NT2/D1 (cell line): ENCODE results near the gene EVI5L.
"Not testable (repeated sequence)": the region's sequence is repeated elsewhere in the genome, so short reads cannot be mapped to it uniquely, and the experiment has no call there.

Experiments used
- DNase-seq: peaks from one replicate; pipeline ENCODE4 v3.0.0-alpha.2; 2011; ENCODE audit warnings: low read depth, low spot score
- H3K27me3 ChIP-seq: 2 replicates; pipeline ENCODE4 v1.6.0; 2011; ENCODE audit warnings: mild to moderate bottlenecking; ENCODE audit not compliant: insufficient read length, insufficient read depth
- H3K36me3 ChIP-seq: 2 replicates; pipeline ENCODE4 v1.6.1; 2011; ENCODE audit warnings: mild to moderate bottlenecking, low read length, mixed read lengths; ENCODE audit not compliant: insufficient read depth, insufficient read length
- H3K4me1 ChIP-seq: 2 replicates; pipeline ENCODE4 v1.5.1; 2011; ENCODE audit not compliant: insufficient read depth, insufficient read length
- H3K4me3 ChIP-seq: 2 replicates; pipeline ENCODE4 v1.5.1; 2011; ENCODE audit warnings: low read depth; ENCODE audit not compliant: insufficient read length
- H3K9ac ChIP-seq: 2 replicates; pipeline ENCODE4 v1.6.0; 2011; ENCODE audit warnings: low read depth; ENCODE audit not compliant: insufficient read length
- H3K9me3 ChIP-seq: 2 replicates; pipeline ENCODE4 v1.5.1; 2011; ENCODE audit warnings: mild to moderate bottlenecking, low read length; ENCODE audit not compliant: insufficient read depth
- SUZ12 ChIP-seq: IDR thresholded peaks from 2 replicates; pipeline ENCODE4 v1.6.1; 2011; ENCODE audit not compliant: insufficient read length, insufficient read depth; ENCODE audit errors: extremely low read depth
- YY1 ChIP-seq: IDR thresholded peaks from 2 replicates; pipeline ENCODE4 v1.6.1; 2011; ENCODE audit not compliant: insufficient read length, insufficient read depth
- ZNF274 ChIP-seq: IDR thresholded peaks from 2 replicates; pipeline ENCODE4 v1.6.1; 2011; ENCODE audit warnings: mild to moderate bottlenecking, low read depth, low read length

EVI5L gene

GRCh38 chr19:7857727-7858108 lies 27.7 kb downstream of the EVI5L start:
- Histone ChIP-seq H3K4me3 (peak overlapping the region; percentile 21), H3K36me3 (no peaks in the 10 kb centered on the region), H3K27me3 (peaks cover 43% of the 10 kb centered on the region), H3K9ac (peak overlapping the region; percentile 51), H3K4me1 (peaks cover 55% of the 10 kb centered on the region), H3K9me3 (no peaks in the 10 kb centered on the region)
- TF ChIP-seq YY1 (no peak), SUZ12 (no peak), ZNF274 (no peak)
- no peak for DNase-seq

- H3K4me3 ChIP-seq = peak overlapping the region; percentile 21
- peak overlapping the region; percentile 61 for H3K9ac ChIP-seq
- H3K4me1 ChIP-seq = peaks cover 56% of the 10 kb centered on the region
- H3K36me3 ChIP-seq = no peaks in the 10 kb centered on the region
- TF ChIP-seq SUZ12 = no peak
- no peak for TF ChIP-seq ZNF274
- no peak for TF ChIP-seq YY1
- no peaks in the 10 kb centered on the region for H3K9me3 ChIP-seq
- peaks cover 43% of the 10 kb centered on the region for H3K27me3 ChIP-seq
- DNase-seq = peak; percentile 63
Observed at GRCh38 chr19:7858109-7858770, 28.2 kb downstream of the EVI5L start.

DNA sequence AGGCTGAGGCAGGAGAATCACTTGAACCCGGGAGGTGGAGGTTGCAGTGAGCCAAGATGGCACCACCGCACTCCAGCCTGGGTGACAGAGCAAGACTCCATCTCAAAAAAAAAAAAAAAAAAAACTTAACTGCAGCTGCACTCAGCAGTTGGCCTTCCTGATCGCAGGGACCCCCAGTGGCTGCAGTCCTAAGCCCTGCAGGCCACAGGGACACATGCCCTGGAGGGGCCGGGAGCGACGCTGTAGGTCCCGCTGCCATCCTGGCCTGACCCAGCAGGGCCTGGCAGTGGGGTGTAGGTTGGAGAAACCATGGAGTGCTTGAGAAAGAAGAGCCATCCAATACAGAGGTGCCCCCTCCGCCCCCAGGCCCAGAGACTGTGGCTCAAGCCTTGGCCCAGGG lies 29.1 kb downstream of the EVI5L start:
- Histone ChIP-seq H3K4me1 (peaks cover 59% of the 10 kb centered on the region), H3K27me3 (peaks cover 43% of the 10 kb centered on the region)
- DNase-seq = not testable (repeated sequence)

GRCh38 chr19:7859831-7860713 lies 30.1 kb downstream of the EVI5L start:
- DNase-seq = no peak
- no peaks in the 10 kb centered on the region for H3K9me3 ChIP-seq
- H3K36me3 ChIP-seq = no peaks in the 10 kb centered on the region
- peaks cover 62% of the 10 kb centered on the region for H3K4me1 ChIP-seq
- TF ChIP-seq YY1 = no peak
- no peak for TF ChIP-seq ZNF274
- no peak for TF ChIP-seq SUZ12
- H3K27me3 ChIP-seq = peaks cover 35% of the 10 kb centered on the region
- H3K4me3 ChIP-seq = no peak overlapping the region
- H3K9ac ChIP-seq = peak overlapping the region; percentile 32

More for the DNA sequence above, 29.1 kb downstream of the EVI5L start:
- H3K9me3 ChIP-seq, H3K36me3 ChIP-seq, H3K9ac ChIP-seq, H3K4me3 ChIP-seq: not testable (repeated sequence)

DNA sequence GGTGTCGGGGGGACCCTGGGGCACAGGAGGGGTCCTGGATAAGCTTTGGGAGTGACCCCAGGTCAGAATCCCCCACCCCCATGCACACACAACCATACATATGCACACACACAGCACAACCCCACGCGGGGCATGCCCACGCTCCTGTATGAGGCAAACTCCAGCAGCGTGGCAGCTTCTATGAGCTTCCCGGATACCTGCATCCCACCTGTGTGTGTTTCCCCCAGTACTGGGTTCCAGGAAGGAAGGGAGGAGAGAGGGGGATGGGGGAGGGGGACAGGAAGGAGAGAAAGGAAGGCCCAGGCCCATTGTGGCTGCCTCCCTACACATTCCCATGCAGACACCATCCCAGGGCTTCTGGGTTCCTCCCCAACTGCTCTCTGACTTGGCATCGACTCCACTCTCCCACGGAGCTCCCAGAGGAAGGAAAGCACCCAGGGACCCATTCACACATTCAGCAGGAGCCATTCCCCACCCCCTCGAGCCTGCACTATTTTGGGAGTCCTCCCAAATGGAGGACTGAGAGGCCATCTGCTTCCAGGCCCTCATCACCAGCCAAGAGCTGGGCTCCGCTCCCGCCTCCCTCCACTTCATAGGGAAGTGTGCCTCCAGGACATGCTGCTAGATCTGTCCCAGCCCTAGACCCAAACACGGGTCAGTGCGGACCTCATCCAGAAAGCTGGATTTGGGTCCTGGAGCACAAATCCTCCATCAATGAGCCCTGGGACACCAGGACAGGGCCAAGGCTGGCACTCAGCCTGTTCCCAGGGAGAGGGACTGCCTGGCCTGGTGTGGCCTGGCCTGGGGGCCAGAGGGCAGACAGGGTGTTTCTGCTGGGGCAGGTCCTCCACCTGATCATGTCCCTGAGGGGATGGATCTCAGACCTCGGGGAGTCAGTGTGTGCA lies 30.9 kb downstream of the EVI5L start:
- Histone ChIP-seq H3K4me3 (no peak overlapping the region), H3K27me3 (peaks cover 35% of the 10 kb centered on the region), H3K9me3 (no peaks in the 10 kb centered on the region), H3K4me1 (peaks cover 64% of the 10 kb centered on the region), H3K36me3 (no peaks in the 10 kb centered on the region), H3K9ac (peak overlapping the region; percentile 80)
- no peak for DNase-seq
- TF ChIP-seq ZNF274 = no peak
- no peak for TF ChIP-seq SUZ12
- no peak for TF ChIP-seq YY1

GRCh38 chr19:7861619-7862412 lies 31.8 kb downstream of the EVI5L start:
- DNase-seq = no peak
- Histone ChIP-seq H3K27me3 (peaks cover 39% of the 10 kb centered on the region), H3K4me1 (peaks cover 59% of the 10 kb centered on the region), H3K4me3 (peak overlapping the region; percentile 57), H3K9me3 (no peaks in the 10 kb centered on the region), H3K9ac (peak overlapping the region; percentile 80), H3K36me3 (no peaks in the 10 kb centered on the region)
- no peak for TF ChIP-seq ZNF274
- TF ChIP-seq YY1 = no peak
- TF ChIP-seq SUZ12 = no peak
